A204.1 (cell line): ENCODE data around the gene GAGE12C.
"Not testable (repeated sequence)": the region's sequence is repeated elsewhere in the genome, so short reads cannot be mapped to it uniquely, and the experiment has no call there.

Experiments
- FAIRE-seq: peaks from 2 replicates; lab custom pipeline; 2012; peaks lifted over from hg19 to GRCh38; lab: Jason Lieb, UNC

The GAGE12C gene, protein sequence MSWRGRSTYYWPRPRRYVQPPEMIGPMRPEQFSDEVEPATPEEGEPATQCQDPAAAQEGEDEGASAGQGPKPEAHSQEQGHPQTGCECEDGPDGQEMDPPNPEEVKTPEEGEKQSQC

GRCh38 chrX:49531877-49532276, at the start of gene GAGE12C:
Gene GAGE12C (plus strand): TSS chrX:49532177. CDS start chrX:49533332, 1,155 bp downstream.
- not testable (repeated sequence) for FAIRE-seq

GRCh38 chrX:49541433-49541832, 9.5 kb downstream of the GAGE12C start, which contains the start of gene GAGE12D:
Gene GAGE12D (plus strand): TSS chrX:49541733. CDS start chrX:49542888, 1,155 bp downstream.
- not testable (repeated sequence) for FAIRE-seq

DNA sequence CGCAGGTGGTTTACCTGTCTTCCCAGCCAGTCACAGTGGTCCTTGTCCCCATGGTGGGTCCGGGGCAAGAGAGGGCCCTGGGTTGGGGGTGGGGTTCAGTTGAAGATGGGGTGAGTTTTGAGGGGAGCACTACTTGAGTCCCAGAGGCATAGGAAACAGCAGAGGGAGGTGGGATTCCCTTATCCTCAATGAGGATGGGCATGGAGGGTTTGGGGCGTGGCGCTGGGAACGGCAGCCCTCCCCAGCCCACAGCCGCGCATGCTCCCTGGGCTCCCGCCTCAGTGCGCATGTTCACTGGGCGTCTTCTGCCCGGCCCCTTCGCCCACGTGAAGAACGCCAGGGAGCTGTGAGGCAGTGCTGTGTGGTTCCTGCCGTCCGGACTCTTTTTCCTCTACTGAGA, 19.0 kb downstream of the GAGE12C start, which contains the start of gene GAGE12E:
GAGE12E (plus strand) TSS at position 301 of the 400 bp plus-strand sequence. CDS start 1,155 bp downstream, outside the sequence.
- FAIRE-seq: not testable (repeated sequence)

DNA sequence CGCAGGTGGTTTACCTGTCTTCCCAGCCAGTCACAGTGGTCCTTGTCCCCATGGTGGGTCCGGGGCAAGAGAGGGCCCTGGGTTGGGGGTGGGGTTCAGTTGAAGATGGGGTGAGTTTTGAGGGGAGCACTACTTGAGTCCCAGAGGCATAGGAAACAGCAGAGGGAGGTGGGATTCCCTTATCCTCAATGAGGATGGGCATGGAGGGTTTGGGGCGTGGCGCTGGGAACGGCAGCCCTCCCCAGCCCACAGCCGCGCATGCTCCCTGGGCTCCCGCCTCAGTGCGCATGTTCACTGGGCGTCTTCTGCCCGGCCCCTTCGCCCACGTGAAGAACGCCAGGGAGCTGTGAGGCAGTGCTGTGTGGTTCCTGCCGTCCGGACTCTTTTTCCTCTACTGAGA, 28.6 kb downstream of the GAGE12C start, which contains the start of gene GAGE12F:
GAGE12F (plus strand) TSS at position 301 of the 400 bp plus-strand sequence. CDS start 1,155 bp downstream, outside the sequence.
- not testable (repeated sequence) for FAIRE-seq

GRCh38 chrX:49568728-49569127, 36.8 kb downstream of the GAGE12C start:
- FAIRE-seq: not testable (repeated sequence)

DNA sequence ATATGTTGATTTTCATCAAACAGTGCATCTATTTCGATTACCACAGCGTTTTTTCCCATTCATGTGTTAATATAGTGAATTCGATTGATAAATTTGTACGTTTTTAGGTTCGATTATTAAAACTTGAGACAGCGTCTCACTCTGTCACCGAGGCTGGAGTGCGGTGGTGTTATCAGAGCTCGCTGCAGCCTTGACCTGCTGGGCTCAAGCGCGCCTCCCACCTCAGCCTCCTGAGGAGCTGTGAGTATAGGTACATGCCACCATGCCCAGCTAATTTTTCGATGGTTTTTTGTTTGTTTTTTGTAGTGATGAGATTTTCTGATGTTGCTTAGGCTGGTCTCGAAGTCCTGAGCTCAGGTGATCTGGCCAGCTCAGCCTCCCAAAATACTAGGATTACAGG, 37.2 kb downstream of the GAGE12C start:
- FAIRE-seq: not testable (repeated sequence)

DNA sequence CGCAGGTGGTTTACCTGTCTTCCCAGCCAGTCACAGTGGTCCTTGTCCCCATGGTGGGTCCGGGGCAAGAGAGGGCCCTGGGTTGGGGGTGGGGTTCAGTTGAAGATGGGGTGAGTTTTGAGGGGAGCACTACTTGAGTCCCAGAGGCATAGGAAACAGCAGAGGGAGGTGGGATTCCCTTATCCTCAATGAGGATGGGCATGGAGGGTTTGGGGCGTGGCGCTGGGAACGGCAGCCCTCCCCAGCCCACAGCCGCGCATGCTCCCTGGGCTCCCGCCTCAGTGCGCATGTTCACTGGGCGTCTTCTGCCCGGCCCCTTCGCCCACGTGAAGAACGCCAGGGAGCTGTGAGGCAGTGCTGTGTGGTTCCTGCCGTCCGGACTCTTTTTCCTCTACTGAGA, 38.1 kb downstream of the GAGE12C start, which contains the start of gene GAGE12G:
GAGE12G (plus strand) TSS at position 301 of the 400 bp plus-strand sequence. CDS start 1,155 bp downstream, outside the sequence.
- not testable (repeated sequence) for FAIRE-seq

GRCh38 chrX:49579649-49580048, 47.7 kb downstream of the GAGE12C start, which contains the start of gene GAGE12H:
Gene GAGE12H (plus strand): TSS chrX:49579949. CDS start chrX:49581104, 1,155 bp downstream.
- not testable (repeated sequence) for FAIRE-seq
